ENCODE data around the gene ERC1.

- TF ChIP-seq CTCF (IDR thresholded peaks at IDR 0.05): no peak
- no peak for TF ChIP-seq POLR2AphosphoS5 (IDR thresholded peaks at IDR 0.05)
- TF ChIP-seq EP300 (IDR thresholded peaks at IDR 0.05): no peak
- no peak for TF ChIP-seq POLR2A (IDR thresholded peaks at IDR 0.05)
Observed at GRCh38 chr12:1453810-1454209, 462.8 kb downstream of the ERC1 start.
